ENCODE measurements around the gene DSTN. TPM values are rescaled to one million over a fixed set of nuclear protein-coding genes. Genes with fewer than 3 reads are reported as not detected.

DSTN gene
- total RNA-seq, 2 experiments from 2014 or later: 91.2 to 94.3 TPM

GRCh38 chr20:17584689-17585088 is 14.8 kb downstream of the DSTN start:
- H3K27ac Mint-ChIP-seq: no peak overlapping the region
- CTCF ChIA-PET: interaction anchor here (2.6 kb wide), 1 partner anchor 14 kb away, joined by 8 read pairs; the partner anchor contains the start of gene DSTN
- no peaks in the 10 kb centered on the region for H3K9me3 Mint-ChIP-seq
- POLR2A ChIA-PET: no interaction called here
- DNase-seq: no peak
- intact Hi-C loops (cut with micrococcal nuclease): loop anchor here (2.0 kb wide), 1 partner anchor 14 kb away; the partner anchor contains the start of gene DSTN
- H3K4me3 Mint-ChIP-seq: no peak overlapping the region
- H3K27me3 Mint-ChIP-seq: no peaks in the 10 kb centered on the region
- peaks cover 7% of the 10 kb centered on the region for H3K36me3 Mint-ChIP-seq
- peaks cover 27% of the 10 kb centered on the region for H3K4me1 Mint-ChIP-seq (ENCODE audit: low read depth)

DNA sequence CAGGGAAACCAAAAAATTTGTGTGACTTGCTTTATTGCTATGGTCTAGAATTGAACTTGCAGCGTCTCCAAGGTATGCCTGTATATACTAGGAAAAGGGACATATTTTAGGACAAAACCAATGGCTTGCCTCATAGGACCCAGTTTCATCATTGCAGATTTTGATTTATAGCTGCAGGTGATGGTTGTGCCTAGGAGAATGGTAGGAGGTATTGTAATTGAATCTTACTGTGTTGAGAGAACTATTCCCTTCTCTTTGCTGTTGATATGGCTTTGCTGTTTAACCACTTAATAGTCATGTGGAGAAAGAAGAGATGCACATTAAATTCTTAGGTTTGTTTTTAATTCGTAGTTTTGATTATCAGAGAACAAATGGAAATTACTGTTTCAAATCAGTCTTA is 16.4 kb downstream of the DSTN start:
- peaks cover 7% of the 10 kb centered on the region for H3K36me3 Mint-ChIP-seq
- peaks cover 23% of the 10 kb centered on the region for H3K4me1 Mint-ChIP-seq (ENCODE audit: low read depth)
- no peaks in the 10 kb centered on the region for H3K9me3 Mint-ChIP-seq
- POLR2A ChIA-PET: interaction anchor here (0.7 kb wide), 1 partner anchor 75 kb away, joined by 4 read pairs; no protein-coding TSS in a partner anchor
- CTCF ChIA-PET: interaction anchor here (2.6 kb wide), 1 partner anchor 16 kb away, joined by 8 read pairs; the partner anchor contains the start of gene DSTN
- intact Hi-C loops (cut with micrococcal nuclease): no loop called here
- H3K27me3 Mint-ChIP-seq: no peaks in the 10 kb centered on the region
- H3K27ac Mint-ChIP-seq: no peak overlapping the region
- H3K4me3 Mint-ChIP-seq: no peak overlapping the region
- no peak for DNase-seq

DNA sequence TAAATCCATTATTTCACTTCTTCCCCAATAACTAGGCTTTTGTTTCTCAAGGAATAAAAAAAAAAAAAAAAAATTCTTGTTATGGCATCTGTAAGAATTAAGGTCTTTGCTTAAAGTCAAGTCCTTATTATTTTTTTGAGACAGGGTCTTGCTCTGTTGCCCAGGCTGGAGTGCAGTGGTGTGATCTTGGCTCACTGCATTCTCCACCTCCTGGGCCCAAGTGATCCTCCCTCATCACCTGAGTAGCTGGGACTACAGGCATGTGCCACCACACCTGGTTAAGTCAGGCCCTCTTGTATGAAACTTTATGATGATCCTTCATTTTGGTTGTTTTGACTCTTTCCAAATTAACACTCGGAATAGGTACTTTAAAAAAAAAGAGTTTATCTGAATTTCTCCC is 17.3 kb downstream of the DSTN start:
- Mint-ChIP-seq H3K27me3 (no peaks in the 10 kb centered on the region), H3K4me3 (no peak overlapping the region), H3K27ac (no peak overlapping the region), H3K4me1 (ENCODE audit: low read depth) (peaks cover 27% of the 10 kb centered on the region), H3K9me3 (no peaks in the 10 kb centered on the region), H3K36me3 (peaks cover 10% of the 10 kb centered on the region)
- intact Hi-C loops (cut with micrococcal nuclease): no loop called here
- CTCF ChIA-PET: interaction anchor here (1.1 kb wide), 1 partner anchor 51 kb away, joined by 3 read pairs; no protein-coding TSS in a partner anchor
- POLR2A ChIA-PET: no interaction called here
- DNase-seq: no peak

DNA sequence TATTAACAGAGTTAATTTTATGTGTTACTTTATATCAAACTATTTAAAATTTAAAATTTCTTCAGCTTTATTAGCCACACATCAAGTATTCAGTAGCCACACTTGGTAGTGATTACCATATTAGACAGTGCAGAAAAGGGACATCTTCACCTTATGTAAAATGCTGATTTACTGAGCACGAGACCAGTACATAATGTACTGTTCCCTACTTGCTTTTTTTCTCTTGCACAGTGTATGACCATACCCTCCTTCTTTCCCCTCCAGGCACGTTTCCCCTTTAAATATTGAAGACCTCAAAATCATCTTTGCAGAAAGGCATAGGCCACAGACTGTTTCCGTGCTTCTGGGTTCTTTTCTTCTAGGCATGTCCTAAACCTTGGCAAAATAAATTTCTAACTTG is 17.9 kb downstream of the DSTN start:
- intact Hi-C loops (cut with micrococcal nuclease): no loop called here
- Mint-ChIP-seq H3K9me3 (no peaks in the 10 kb centered on the region), H3K27ac (no peak overlapping the region), H3K36me3 (peaks cover 10% of the 10 kb centered on the region), H3K4me1 (ENCODE audit: low read depth) (peaks cover 27% of the 10 kb centered on the region), H3K27me3 (no peaks in the 10 kb centered on the region), H3K4me3 (no peak overlapping the region)
- ChIA-PET POLR2A (no interaction called here), CTCF (interaction anchor here (1.1 kb wide), 1 partner anchor 51 kb away, joined by 3 read pairs; no protein-coding TSS in a partner anchor)
- no peak for DNase-seq

- no peak for DNase-seq
- Mint-ChIP-seq H3K36me3 (peaks cover 10% of the 10 kb centered on the region), H3K4me3 (no peak overlapping the region), H3K4me1 (ENCODE audit: low read depth) (peaks cover 32% of the 10 kb centered on the region), H3K9me3 (no peaks in the 10 kb centered on the region), H3K27ac (no peak overlapping the region), H3K27me3 (no peaks in the 10 kb centered on the region)
- POLR2A ChIA-PET: no interaction called here
- intact Hi-C loops (cut with micrococcal nuclease): no loop called here
- CTCF ChIA-PET: interaction anchor here (0.8 to 1.4 kb wide), 2 partner anchors 12 to 58 kb away, joined by 3 read pairs; partner anchors contain the start of gene BFSP1
Measured at GRCh38 chr20:17589161-17589834, 19.4 kb downstream of the DSTN start.

DNA sequence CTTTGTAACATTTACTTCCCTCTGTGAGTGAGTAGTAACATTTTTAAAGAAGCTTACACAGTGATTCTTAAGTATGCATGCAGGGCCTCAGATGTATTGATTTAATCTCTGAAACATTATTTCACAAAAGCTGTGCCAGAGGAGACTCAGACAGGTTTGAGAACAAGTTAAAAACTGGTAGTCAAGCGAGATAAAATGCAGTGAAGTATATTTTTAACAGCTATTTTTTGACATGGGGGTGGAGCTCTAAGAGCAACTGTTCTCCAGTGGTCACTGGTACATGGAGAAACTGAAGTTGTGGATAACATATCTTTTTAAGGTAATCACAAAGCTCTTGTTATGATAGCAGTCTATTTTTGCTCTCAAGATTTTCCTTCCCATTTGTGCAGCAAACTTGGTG is 20.4 kb downstream of the DSTN start:
- no peak overlapping the region for H3K27ac Mint-ChIP-seq
- peaks cover 31% of the 10 kb centered on the region for H3K4me1 Mint-ChIP-seq (ENCODE audit: low read depth)
- ChIA-PET POLR2A (no interaction called here), CTCF (interaction anchor here (0.8 to 1.4 kb wide), 2 partner anchors 13 to 59 kb away, joined by 3 read pairs; partner anchors contain the start of gene BFSP1)
- no peaks in the 10 kb centered on the region for H3K27me3 Mint-ChIP-seq
- H3K4me3 Mint-ChIP-seq: no peak overlapping the region
- intact Hi-C loops (cut with micrococcal nuclease): no loop called here
- no peak for DNase-seq
- peaks cover 10% of the 10 kb centered on the region for H3K36me3 Mint-ChIP-seq
- no peaks in the 10 kb centered on the region for H3K9me3 Mint-ChIP-seq

- H3K36me3 Mint-ChIP-seq: peaks cover 3% of the 10 kb centered on the region
- intact Hi-C loops (cut with micrococcal nuclease): no loop called here
- no peaks in the 10 kb centered on the region for H3K27me3 Mint-ChIP-seq
- H3K27ac Mint-ChIP-seq: no peak overlapping the region
- H3K4me1 Mint-ChIP-seq (ENCODE audit: low read depth): peaks cover 39% of the 10 kb centered on the region
- ChIA-PET POLR2A (no interaction called here), CTCF (interaction anchor here (0.9 to 1.8 kb wide), 3 partner anchors 24 to 89 kb away, joined by 3 to 4 read pairs (median 3); partner anchors contain the start of gene DSTN)
- DNase-seq: no peak
- no peaks in the 10 kb centered on the region for H3K9me3 Mint-ChIP-seq
- no peak overlapping the region for H3K4me3 Mint-ChIP-seq
Measured at GRCh38 chr20:17593902-17594301, 24.0 kb downstream of the DSTN start.

- ChIA-PET CTCF (interaction anchor here (0.9 to 1.8 kb wide), 3 partner anchors 24 to 89 kb away, joined by 3 to 4 read pairs (median 3); partner anchors contain the start of gene DSTN), POLR2A (interaction anchor here (0.6 kb wide), 1 partner anchor 13 kb away, joined by 3 read pairs; no protein-coding TSS in a partner anchor)
- peaks cover 39% of the 10 kb centered on the region for H3K4me1 Mint-ChIP-seq (ENCODE audit: low read depth)
- no peaks in the 10 kb centered on the region for H3K9me3 Mint-ChIP-seq
- no peak overlapping the region for H3K4me3 Mint-ChIP-seq
- peaks cover 3% of the 10 kb centered on the region for H3K36me3 Mint-ChIP-seq
- intact Hi-C loops (cut with micrococcal nuclease): no loop called here
- no peak overlapping the region for H3K27ac Mint-ChIP-seq
- no peaks in the 10 kb centered on the region for H3K27me3 Mint-ChIP-seq
- no peak for DNase-seq
Measured at GRCh38 chr20:17594443-17594842, 24.6 kb downstream of the DSTN start.

DNA sequence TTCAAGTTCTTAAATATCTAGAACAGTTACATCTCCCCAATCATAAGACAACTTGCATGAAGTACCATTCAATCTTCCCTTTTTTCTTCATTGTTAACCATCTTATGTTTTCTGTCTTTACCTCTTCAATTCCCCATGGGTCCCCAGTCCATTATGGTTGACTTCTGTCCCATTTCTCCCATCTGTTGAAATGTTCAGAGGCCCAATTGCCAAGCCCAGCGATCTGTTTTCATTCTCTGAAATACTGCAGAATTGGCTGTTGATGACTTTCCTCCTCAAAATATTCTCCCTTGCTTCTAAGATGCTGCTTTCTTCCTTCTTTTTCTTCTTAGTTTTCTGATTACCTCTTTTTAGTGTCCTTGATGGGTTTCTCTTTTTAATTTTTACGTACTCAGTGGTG is 26.0 kb downstream of the DSTN start:
- H3K9me3 Mint-ChIP-seq: no peaks in the 10 kb centered on the region
- peaks cover 35% of the 10 kb centered on the region for H3K4me1 Mint-ChIP-seq (ENCODE audit: low read depth)
- POLR2A ChIA-PET: no interaction called here
- H3K27ac Mint-ChIP-seq: no peak overlapping the region
- no peak for DNase-seq
- H3K4me3 Mint-ChIP-seq: no peak overlapping the region
- peaks cover 6% of the 10 kb centered on the region for H3K36me3 Mint-ChIP-seq
- intact Hi-C loops (cut with micrococcal nuclease): no loop called here
- CTCF ChIA-PET: no interaction called here
- H3K27me3 Mint-ChIP-seq: no peaks in the 10 kb centered on the region

GRCh38 chr20:17598013-17598550 is 28.2 kb downstream of the DSTN start:
- ChIA-PET POLR2A (no interaction called here), CTCF (no interaction called here)
- Mint-ChIP-seq H3K27ac (no peak overlapping the region), H3K27me3 (no peaks in the 10 kb centered on the region), H3K4me1 (ENCODE audit: low read depth) (peaks cover 33% of the 10 kb centered on the region), H3K9me3 (no peaks in the 10 kb centered on the region), H3K36me3 (peaks cover 8% of the 10 kb centered on the region), H3K4me3 (no peak overlapping the region)
- DNase-seq: no peak
- intact Hi-C loops (cut with micrococcal nuclease): no loop called here

DNA sequence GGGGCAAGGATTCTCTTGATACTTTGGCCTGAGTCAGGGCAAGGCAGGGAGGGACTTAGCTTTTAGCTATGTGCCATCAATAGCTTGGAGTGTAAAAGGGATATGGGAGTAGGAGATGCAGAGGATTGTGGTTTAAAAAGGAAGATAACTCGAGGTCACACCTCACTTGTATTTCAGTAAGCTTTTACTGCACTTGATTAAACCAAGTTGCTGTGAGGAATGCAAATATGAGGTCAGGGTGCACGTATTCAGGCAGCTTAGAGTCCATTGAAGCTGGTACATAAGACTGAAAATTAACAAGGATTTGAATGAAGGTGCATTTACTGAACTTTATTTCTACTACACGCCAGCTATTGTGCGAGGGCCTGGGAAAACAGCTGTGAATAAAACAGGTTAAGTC is 32.1 kb downstream of the DSTN start:
- no peak for DNase-seq
- H3K9me3 Mint-ChIP-seq: no peaks in the 10 kb centered on the region
- intact Hi-C loops (cut with micrococcal nuclease): no loop called here
- peaks cover 11% of the 10 kb centered on the region for H3K4me1 Mint-ChIP-seq (ENCODE audit: low read depth)
- ChIA-PET CTCF (interaction anchor here (1.0 kb wide), 1 partner anchor 65 kb away, joined by 4 read pairs; no protein-coding TSS in a partner anchor), POLR2A (no interaction called here)
- H3K4me3 Mint-ChIP-seq: no peak overlapping the region
- no peak overlapping the region for H3K27ac Mint-ChIP-seq
- H3K36me3 Mint-ChIP-seq: peaks cover 14% of the 10 kb centered on the region
- H3K27me3 Mint-ChIP-seq: no peaks in the 10 kb centered on the region

- ChIA-PET POLR2A (no interaction called here), CTCF (interaction anchor here (1.0 kb wide), 1 partner anchor 66 kb away, joined by 4 read pairs; no protein-coding TSS in a partner anchor)
- intact Hi-C loops (cut with micrococcal nuclease): no loop called here
- no peaks in the 10 kb centered on the region for H3K9me3 Mint-ChIP-seq
- no peak for DNase-seq
- H3K27ac Mint-ChIP-seq: no peak overlapping the region
- H3K4me1 Mint-ChIP-seq (ENCODE audit: low read depth): peaks cover 7% of the 10 kb centered on the region
- peaks cover 14% of the 10 kb centered on the region for H3K36me3 Mint-ChIP-seq
- H3K4me3 Mint-ChIP-seq: no peak overlapping the region
- H3K27me3 Mint-ChIP-seq: no peaks in the 10 kb centered on the region
Measured at GRCh38 chr20:17602493-17602892, 32.6 kb downstream of the DSTN start.

Measured in activated CD4-positive, alpha-beta memory T cell treated with anti-CD3 and anti-CD28 coated beads for 36 hours (primary cell).